Progenitor cell of endocrine pancreas (in vitro differentiated cells): ENCODE data around the gene PCDHA7. TPM values are rescaled to one million over a fixed set of nuclear protein-coding genes. Genes with fewer than 3 reads are reported as not detected.
"Not testable (repeated sequence)": the region's sequence is repeated elsewhere in the genome, so short reads cannot be mapped to it uniquely, and the experiment has no call there.

Source experiments
- DNase-seq: peaks from one replicate; pipeline ENCODE4 v3.0.0; 2021; ENCODE audit warnings: low spot score; ENCODE audit not compliant: unreplicated experiment
- H3K27ac Mint-ChIP-seq: 2 replicates; pipeline ENCODE4 v1.8.0; 2021; ENCODE audit warnings: mild to moderate bottlenecking, moderate library complexity, mixed read lengths
- H3K27me3 Mint-ChIP-seq: 2 replicates; pipeline ENCODE4 v1.8.0; 2021; ENCODE audit warnings: mixed read lengths
- H3K36me3 Mint-ChIP-seq: 2 replicates; pipeline ENCODE4 v1.8.0; 2022; ENCODE audit warnings: mixed read lengths; ENCODE audit not compliant: insufficient read depth
- H3K4me1 Mint-ChIP-seq: 2 replicates; pipeline ENCODE4 v1.8.0; 2021; ENCODE audit warnings: low read depth, mixed read lengths
- H3K4me3 Mint-ChIP-seq: 2 replicates; pipeline ENCODE4 v1.8.0; 2021; ENCODE audit warnings: low read depth, mild to moderate bottlenecking, moderate library complexity, mixed read lengths
- H3K9me3 Mint-ChIP-seq: 2 replicates; pipeline ENCODE4 v1.8.0; 2021; ENCODE audit warnings: low read depth, mixed read lengths
- CTCF ChIP-seq: fragments of 200-600 bp; sonication (generic); IDR thresholded peaks from one replicate; pipeline ENCODE4 v1.5.0; 2021; ENCODE audit warnings: antibody characterized with exemption, mild to moderate bottlenecking; ENCODE audit not compliant: unreplicated experiment
- total RNA-seq: library from RNA; stranded (reverse); gene quantifications from 2 replicates; pipeline ENCODE4 v1.2.1, GENCODE V29; 2021

PCDHA7 gene
- total RNA-seq, 1 donor from 2014 or later, result 4.3 TPM

- no peak for TF ChIP-seq CTCF
- peaks cover 35% of the 10 kb centered on the region for H3K9me3 Mint-ChIP-seq
- H3K27ac Mint-ChIP-seq, result no peak overlapping the region
- no peak overlapping the region for H3K4me3 Mint-ChIP-seq
- no peaks in the 10 kb centered on the region for H3K27me3 Mint-ChIP-seq
- DNase-seq, result no peak
- H3K36me3 Mint-ChIP-seq, result peaks cover 52% of the 10 kb centered on the region
- H3K4me1 Mint-ChIP-seq, result peaks cover 4% of the 10 kb centered on the region
These were observed 31.2 kb upstream of the PCDHA7 start for GRCh38 chr5:140802781-140803271.

- Mint-ChIP-seq H3K27me3 (no peaks in the 10 kb centered on the region), H3K27ac (peak within 1 kb of the TSS; percentile 96), H3K36me3 (peaks cover 60% of the 10 kb centered on the region)
These were observed 27.0 kb upstream of the PCDHA7 start, which contains the start of gene PCDHA4 for GRCh38 chr5:140806834-140807775. PCDHA4 (plus strand) TSS chr5:140807068.

GRCh38 chr5:140808241-140808888 lies 25.7 kb upstream of the PCDHA7 start:
- Mint-ChIP-seq H3K9me3 (peaks cover 36% of the 10 kb centered on the region), H3K36me3 (peaks cover 65% of the 10 kb centered on the region), H3K27ac (peak overlapping the region; percentile 96), H3K4me3 (peak overlapping the region; percentile 93)
- DNase-seq, H3K4me1 Mint-ChIP-seq, H3K27me3 Mint-ChIP-seq: not testable (repeated sequence)

More at GRCh38 chr5:140806834-140807775, 27.0 kb upstream of the PCDHA7 start, which contains the start of gene PCDHA4:
- peak; percentile 77 for DNase-seq
- TF ChIP-seq CTCF, result peak; percentile 75
- H3K9me3 Mint-ChIP-seq, result peaks cover 26% of the 10 kb centered on the region
- peaks cover 4% of the 10 kb centered on the region for H3K4me1 Mint-ChIP-seq
- peak within 1 kb of the TSS; percentile 93 for H3K4me3 Mint-ChIP-seq

GRCh38 chr5:140808889-140809291 lies 25.2 kb upstream of the PCDHA7 start:
- H3K4me3 Mint-ChIP-seq, result peak overlapping the region; percentile 26
- TF ChIP-seq CTCF, result no peak
- no peak for DNase-seq

GRCh38 chr5:140821375-140822280 lies 12.4 kb upstream of the PCDHA7 start, which contains the start of gene PCDHA5:
PCDHA5 (plus strand) TSS chr5:140821613.
- peaks cover 39% of the 10 kb centered on the region for H3K36me3 Mint-ChIP-seq
- no peak within 1 kb of the TSS for H3K27ac Mint-ChIP-seq
- H3K9me3 Mint-ChIP-seq, result peaks cover 8% of the 10 kb centered on the region
- no peak for DNase-seq
- no peaks in the 10 kb centered on the region for H3K4me1 Mint-ChIP-seq
- TF ChIP-seq CTCF, result no peak
- no peak within 1 kb of the TSS for H3K4me3 Mint-ChIP-seq
- no peaks in the 10 kb centered on the region for H3K27me3 Mint-ChIP-seq

More at GRCh38 chr5:140808889-140809291, 25.2 kb upstream of the PCDHA7 start:
- Mint-ChIP-seq H3K27ac (no peak overlapping the region), H3K36me3 (peaks cover 61% of the 10 kb centered on the region), H3K27me3 (no peaks in the 10 kb centered on the region), H3K9me3 (peaks cover 32% of the 10 kb centered on the region), H3K4me1 (peaks cover 4% of the 10 kb centered on the region)
